DOHH2 (cell line): ENCODE data around the gene PDE8B.

ENCODE experiments used
- H3F3A ChIP-seq: fragments of 200-600 bp; sonication (generic), shearing (Covaris generic); 2 replicates; pipeline ENCODE4 v1.6.0; 2016; ENCODE audit warnings: antibody characterized with exemption, mild to moderate bottlenecking; ENCODE audit not compliant: control insufficient read depth, insufficient read depth
- H3K27ac ChIP-seq: fragments of 200-600 bp; sonication (generic); 2 replicates; pipeline ENCODE4 v1.5.1; 2014; ENCODE audit warnings: low read depth, mild to moderate bottlenecking, low read length, moderate library complexity
- H3K27me3 ChIP-seq: fragments of 200-600 bp; sonication (generic); 2 replicates; pipeline ENCODE4 v1.6.1; 2014; ENCODE audit warnings: mild to moderate bottlenecking, low read length, mixed read lengths; ENCODE audit not compliant: control insufficient read depth
- H3K36me3 ChIP-seq: fragments of 200-600 bp; sonication (generic); 2 replicates; pipeline ENCODE4 v1.6.1; 2014; ENCODE audit warnings: mild to moderate bottlenecking, low read length, moderate library complexity, mixed read lengths; ENCODE audit not compliant: control insufficient read depth
- H3K4me1 ChIP-seq: fragments of 200-600 bp; sonication (generic); 2 replicates; pipeline ENCODE4 v1.6.1; 2014; ENCODE audit warnings: mild to moderate bottlenecking, low read length, mixed read lengths; ENCODE audit not compliant: control insufficient read depth
- H3K4me2 ChIP-seq: fragments of 200-600 bp; sonication (generic); 2 replicates; pipeline ENCODE4 v1.6.0; 2014; ENCODE audit warnings: mild to moderate bottlenecking, low read length, moderate library complexity
- H3K4me3 ChIP-seq: fragments of 200-600 bp; sonication (generic); 2 replicates; pipeline ENCODE4 v1.5.1; 2014; ENCODE audit warnings: mild to moderate bottlenecking, low read length, mixed read lengths
- H3K79me2 ChIP-seq: fragments of 200-600 bp; sonication (generic); 2 replicates; pipeline ENCODE4 v1.6.1; 2014; ENCODE audit warnings: mild to moderate bottlenecking, low read length, mixed read lengths; ENCODE audit not compliant: control insufficient read depth
- H3K9me2 ChIP-seq: fragments of 200-600 bp; sonication (generic); replicated peaks from 2 replicates; pipeline ENCODE4 v1.6.1; 2014; ENCODE audit warnings: mild to moderate bottlenecking, low read length, mixed read lengths; ENCODE audit not compliant: control insufficient read depth
- H3K9me3 ChIP-seq: fragments of 200-600 bp; sonication (generic); 2 replicates; pipeline ENCODE4 v1.6.1; 2014; ENCODE audit warnings: antibody characterized with exemption, low read length, mixed read lengths; ENCODE audit not compliant: control insufficient read depth, insufficient read depth
- H4K20me1 ChIP-seq: fragments of 200-600 bp; sonication (generic); 2 replicates; pipeline ENCODE4 v1.6.0; 2014; ENCODE audit warnings: low read depth, mild to moderate bottlenecking, antibody characterized with exemption, low read length, moderate library complexity; ENCODE audit not compliant: control insufficient read depth, insufficient read depth
- CTCF ChIP-seq: fragments of 200-600 bp; sonication (generic); IDR thresholded peaks from one replicate; pipeline ENCODE4 v1.5.1; 2014; ENCODE audit warnings: antibody characterized with exemption, mild to moderate bottlenecking, low read depth, low read length; ENCODE audit not compliant: poor library complexity, severe bottlenecking
- EZH2phosphoT487 ChIP-seq: fragments of 200-600 bp; sonication (generic); IDR thresholded peaks from 2 replicates; pipeline ENCODE4 v1.6.1; 2017; ENCODE audit warnings: borderline replicate concordance, mild to moderate bottlenecking, antibody characterized with exemption, low read length, moderate library complexity, mixed read lengths

Gene PDE8B

DNA sequence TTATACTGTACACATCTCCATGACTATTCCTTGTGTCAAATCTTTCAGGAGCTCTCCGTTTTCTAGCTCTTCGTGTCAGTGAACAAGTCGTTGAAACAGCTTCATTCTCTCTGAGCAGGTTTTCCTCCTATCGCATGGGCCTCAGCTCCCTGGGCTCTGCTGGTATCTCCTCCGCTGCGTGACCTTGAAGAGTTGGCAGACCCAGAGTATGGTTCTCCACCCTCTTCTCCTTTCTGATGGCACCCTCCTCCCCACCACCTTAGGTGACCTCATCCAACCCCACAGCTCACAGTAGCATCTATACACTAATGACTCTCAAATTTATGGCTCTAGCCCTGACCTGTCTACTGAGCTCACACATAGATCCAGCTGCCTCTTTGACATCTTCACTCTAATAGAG, 36.0 kb upstream of the PDE8B start:
- TF ChIP-seq EZH2phosphoT487 (no peak), CTCF (no peak)
- Histone ChIP-seq H3K4me3 (no peak overlapping the region), H4K20me1 (no peaks in the 10 kb centered on the region), H3K27ac (no peak overlapping the region), H3F3A (no peaks in the 10 kb centered on the region), H3K9me2 (no peaks in the 10 kb centered on the region), H3K9me3 (no peaks in the 10 kb centered on the region), H3K27me3 (peaks cover 16% of the 10 kb centered on the region), H3K4me2 (no peak overlapping the region), H3K36me3 (no peaks in the 10 kb centered on the region), H3K4me1 (no peaks in the 10 kb centered on the region), H3K79me2 (no peaks in the 10 kb centered on the region)

DNA sequence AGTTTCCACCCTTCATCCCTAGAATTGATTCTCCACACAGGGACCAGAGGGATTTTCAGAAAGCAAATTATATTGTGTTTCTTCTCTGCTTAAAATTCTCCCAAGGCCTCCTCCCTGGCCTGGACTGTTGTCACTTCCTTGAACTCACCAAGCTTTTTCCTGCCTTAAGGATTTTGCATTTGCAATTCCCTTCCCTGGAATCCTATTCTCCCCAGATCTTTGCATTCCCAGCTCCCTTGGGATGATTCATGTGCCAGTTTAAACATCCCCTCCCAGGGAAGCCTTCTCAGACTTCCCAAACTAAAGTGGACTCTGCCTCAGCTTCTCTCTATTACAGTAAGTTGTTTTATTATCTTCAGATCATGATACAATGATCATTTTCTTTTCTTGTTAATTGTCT, 35.2 kb upstream of the PDE8B start:
- peaks cover 11% of the 10 kb centered on the region for H3K27me3 ChIP-seq
- no peaks in the 10 kb centered on the region for H4K20me1 ChIP-seq
- TF ChIP-seq EZH2phosphoT487 = no peak
- TF ChIP-seq CTCF = no peak
- no peaks in the 10 kb centered on the region for H3K4me1 ChIP-seq
- H3K9me2 ChIP-seq = no peaks in the 10 kb centered on the region
- no peaks in the 10 kb centered on the region for H3F3A ChIP-seq
- H3K79me2 ChIP-seq = no peaks in the 10 kb centered on the region
- H3K4me3 ChIP-seq = no peak overlapping the region
- H3K4me2 ChIP-seq = no peak overlapping the region
- H3K9me3 ChIP-seq = no peaks in the 10 kb centered on the region
- H3K36me3 ChIP-seq = no peaks in the 10 kb centered on the region
- H3K27ac ChIP-seq = no peak overlapping the region

DNA sequence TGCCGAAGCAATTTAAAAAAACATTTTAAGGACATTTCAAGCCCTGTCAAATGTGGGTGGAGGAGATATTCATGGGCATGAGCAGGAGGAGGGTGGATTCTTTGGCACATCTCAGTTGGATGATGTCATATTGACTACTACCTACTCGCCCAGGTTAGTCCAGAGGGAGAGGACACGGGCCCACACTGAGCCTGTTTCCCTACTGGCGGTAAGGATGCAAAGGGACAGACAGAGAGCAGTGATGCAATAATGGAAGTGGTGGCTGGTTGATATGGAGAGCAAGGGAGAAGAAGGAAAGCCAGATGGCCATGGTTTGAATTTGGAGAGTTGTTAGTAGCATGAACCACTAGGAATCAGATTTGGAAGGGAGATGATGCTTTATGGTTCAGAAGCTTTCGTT, 34.1 kb upstream of the PDE8B start:
- no peaks in the 10 kb centered on the region for H3K36me3 ChIP-seq
- peaks cover 11% of the 10 kb centered on the region for H3K27me3 ChIP-seq
- no peaks in the 10 kb centered on the region for H3F3A ChIP-seq
- no peaks in the 10 kb centered on the region for H3K4me1 ChIP-seq
- H3K27ac ChIP-seq = no peak overlapping the region
- TF ChIP-seq EZH2phosphoT487 (no peak), CTCF (no peak)
- no peaks in the 10 kb centered on the region for H3K79me2 ChIP-seq
- H3K9me3 ChIP-seq = no peaks in the 10 kb centered on the region
- no peak overlapping the region for H3K4me2 ChIP-seq
- no peaks in the 10 kb centered on the region for H4K20me1 ChIP-seq
- no peak overlapping the region for H3K4me3 ChIP-seq
- no peaks in the 10 kb centered on the region for H3K9me2 ChIP-seq

DNA sequence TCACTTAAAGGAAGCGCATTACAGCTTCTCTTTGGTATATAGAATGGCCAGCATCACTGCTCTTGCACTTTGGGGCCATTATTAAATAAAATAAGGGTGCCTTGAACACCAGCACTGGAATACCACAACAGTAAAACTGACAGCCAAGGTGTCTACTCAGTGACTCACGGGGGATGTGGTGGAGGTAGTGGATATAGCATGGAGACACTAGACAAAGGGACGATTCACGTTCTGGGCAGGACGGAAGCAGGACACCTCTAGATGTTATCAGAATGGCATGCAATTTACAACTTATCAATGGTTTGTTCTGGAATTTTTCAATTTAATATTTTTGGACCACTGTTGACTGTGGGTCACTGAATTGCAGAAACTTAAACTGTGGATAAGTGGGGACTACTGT, 32.9 kb upstream of the PDE8B start:
- Histone ChIP-seq H4K20me1 (no peaks in the 10 kb centered on the region), H3K36me3 (no peaks in the 10 kb centered on the region), H3K9me3 (no peaks in the 10 kb centered on the region), H3K27ac (no peak overlapping the region), H3K79me2 (no peaks in the 10 kb centered on the region), H3F3A (no peaks in the 10 kb centered on the region), H3K4me2 (no peak overlapping the region), H3K27me3 (peaks cover 7% of the 10 kb centered on the region), H3K4me1 (no peaks in the 10 kb centered on the region), H3K4me3 (no peak overlapping the region), H3K9me2 (no peaks in the 10 kb centered on the region)
- TF ChIP-seq CTCF (no peak), EZH2phosphoT487 (no peak)
